ENCODE data around the gene TXNRD1. TPM values are rescaled to one million over a fixed set of nuclear protein-coding genes. Genes with fewer than 3 reads are reported as not detected.

TXNRD1 gene
- total and polyA plus RNA-seq, 10 donors: 13.7 to 107 (median 56.8) TPM

GRCh38 chr12:104376650-104377513 is 161.3 kb downstream of the TXNRD1 start:
- intact Hi-C loops (cut with DNase I; ENCODE audit: low total_unique reads): no loop called here
- H3K9me3 ChIP-seq: no peaks in the 10 kb centered on the region
- H3K4me1 ChIP-seq: peaks cover 0 to 17% (median 11%) of the 10 kb centered on the region in 6 donors
- 89 to 96% (median 90%) methylated on average over 18 of the region's 18 CpGs for WGBS, 5 donors
- peaks cover 0 to 6% (median 0%) of the 10 kb centered on the region in 7 donors for H3K27me3 ChIP-seq (replicated peaks in 1 of 7)
- H3K4me3 ChIP-seq: no peak overlapping the region
- H3K27ac ChIP-seq: no peak overlapping the region
- no peak for DNase-seq
- TF ChIP-seq POLR2A (IDR thresholded peaks at IDR 0.05) (no peak), POLR2AphosphoS5 (IDR thresholded peaks at IDR 0.05) (no peak)
- TF ChIP-seq, protein P1, sequence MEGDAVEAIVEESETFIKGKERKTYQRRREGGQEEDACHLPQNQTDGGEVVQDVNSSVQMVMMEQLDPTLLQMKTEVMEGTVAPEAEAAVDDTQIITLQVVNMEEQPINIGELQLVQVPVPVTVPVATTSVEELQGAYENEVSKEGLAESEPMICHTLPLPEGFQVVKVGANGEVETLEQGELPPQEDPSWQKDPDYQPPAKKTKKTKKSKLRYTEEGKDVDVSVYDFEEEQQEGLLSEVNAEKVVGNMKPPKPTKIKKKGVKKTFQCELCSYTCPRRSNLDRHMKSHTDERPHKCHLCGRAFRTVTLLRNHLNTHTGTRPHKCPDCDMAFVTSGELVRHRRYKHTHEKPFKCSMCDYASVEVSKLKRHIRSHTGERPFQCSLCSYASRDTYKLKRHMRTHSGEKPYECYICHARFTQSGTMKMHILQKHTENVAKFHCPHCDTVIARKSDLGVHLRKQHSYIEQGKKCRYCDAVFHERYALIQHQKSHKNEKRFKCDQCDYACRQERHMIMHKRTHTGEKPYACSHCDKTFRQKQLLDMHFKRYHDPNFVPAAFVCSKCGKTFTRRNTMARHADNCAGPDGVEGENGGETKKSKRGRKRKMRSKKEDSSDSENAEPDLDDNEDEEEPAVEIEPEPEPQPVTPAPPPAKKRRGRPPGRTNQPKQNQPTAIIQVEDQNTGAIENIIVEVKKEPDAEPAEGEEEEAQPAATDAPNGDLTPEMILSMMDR (IDR thresholded peaks at IDR 0.05 in 8 of 11, conservative IDR thresholded peaks at IDR 0.05 in 3 of 11): no peak
- no peaks in the 10 kb centered on the region for H3K36me3 ChIP-seq

- H3K4me1 ChIP-seq: peaks cover 0 to 16% (median 11%) of the 10 kb centered on the region in 6 donors
- H3K36me3 ChIP-seq: no peaks in the 10 kb centered on the region
- 72 to 83% (median 73%) methylated on average over 5 of the region's 5 CpGs for whole genome bisulfite sequencing, 5 donors
- H3K9me3 ChIP-seq: no peaks in the 10 kb centered on the region
- no peak for TF ChIP-seq POLR2AphosphoS5 (IDR thresholded peaks at IDR 0.05)
- TF ChIP-seq, protein P1 (IDR thresholded peaks at IDR 0.05 in 8 of 11, conservative IDR thresholded peaks at IDR 0.05 in 3 of 11): no peak
- TF ChIP-seq POLR2A (IDR thresholded peaks at IDR 0.05): no peak
- no peak for DNase-seq
- no peak overlapping the region for H3K4me3 ChIP-seq
- intact Hi-C loops (cut with DNase I; ENCODE audit: low total_unique reads): no loop called here
- H3K27ac ChIP-seq: no peak overlapping the region
- peaks cover 0 to 6% (median 0%) of the 10 kb centered on the region in 7 donors for H3K27me3 ChIP-seq (replicated peaks in 1 of 7)
Measured at GRCh38 chr12:104377514-104377812, 161.9 kb downstream of the TXNRD1 start.

- TF ChIP-seq, protein P1 (IDR thresholded peaks at IDR 0.05 in 8 of 11, conservative IDR thresholded peaks at IDR 0.05 in 3 of 11): no peak
- TF ChIP-seq POLR2A (IDR thresholded peaks at IDR 0.05): no peak
- TF ChIP-seq POLR2AphosphoS5 (IDR thresholded peaks at IDR 0.05): no peak
- H3K36me3 ChIP-seq: no peaks in the 10 kb centered on the region
- intact Hi-C loops (cut with DNase I; ENCODE audit: low total_unique reads): no loop called here
- H3K4me1 ChIP-seq: peaks cover 0 to 11% (median 8%) of the 10 kb centered on the region in 6 donors
- WGBS, 5 donors: 88 to 93% (median 92%) methylated on average over 4 of the region's 4 CpGs
- H3K27me3 ChIP-seq (replicated peaks in 1 of 7): peaks cover 0 to 6% (median 0%) of the 10 kb centered on the region in 7 donors
- no peak for DNase-seq
- no peak overlapping the region for H3K4me3 ChIP-seq
- no peak overlapping the region for H3K27ac ChIP-seq
- no peaks in the 10 kb centered on the region for H3K9me3 ChIP-seq
Measured at GRCh38 chr12:104378427-104378826, 162.8 kb downstream of the TXNRD1 start.

- TF ChIP-seq, protein P1 (IDR thresholded peaks at IDR 0.05 in 8 of 11, conservative IDR thresholded peaks at IDR 0.05 in 3 of 11): no peak
- no peak for DNase-seq
- H3K27ac ChIP-seq: no peak overlapping the region
- no peak overlapping the region for H3K4me3 ChIP-seq
- WGBS, 5 donors: 58 to 73% (median 60%) methylated on average over 2 of the region's 2 CpGs
- H3K27me3 ChIP-seq (replicated peaks in 1 of 7): peaks cover 0 to 6% (median 0%) of the 10 kb centered on the region in 7 donors
- no peaks in the 10 kb centered on the region for H3K36me3 ChIP-seq
- H3K4me1 ChIP-seq: peaks cover 0 to 11% (median 8%) of the 10 kb centered on the region in 6 donors
- intact Hi-C loops (cut with DNase I; ENCODE audit: low total_unique reads): loop anchor here (5.0 kb wide), 2 partner anchors 496 to 661 kb away; no protein-coding TSS in a partner anchor
- no peaks in the 10 kb centered on the region for H3K9me3 ChIP-seq
Measured at GRCh38 chr12:104381341-104381730, 165.8 kb downstream of the TXNRD1 start.

Measured in spleen (tissue), 11 donors.